ENCODE data around the gene MEP1B. TPM values are rescaled to one million over a fixed set of nuclear protein-coding genes. Genes with fewer than 3 reads are reported as not detected.
"Not testable (repeated sequence)": the region's sequence is repeated elsewhere in the genome, so short reads cannot be mapped to it uniquely, and the experiment has no call there.

Gene MEP1B
- 0.10 TPM in 1 of 2 replicates, not detected in the other for total RNA-seq

DNA sequence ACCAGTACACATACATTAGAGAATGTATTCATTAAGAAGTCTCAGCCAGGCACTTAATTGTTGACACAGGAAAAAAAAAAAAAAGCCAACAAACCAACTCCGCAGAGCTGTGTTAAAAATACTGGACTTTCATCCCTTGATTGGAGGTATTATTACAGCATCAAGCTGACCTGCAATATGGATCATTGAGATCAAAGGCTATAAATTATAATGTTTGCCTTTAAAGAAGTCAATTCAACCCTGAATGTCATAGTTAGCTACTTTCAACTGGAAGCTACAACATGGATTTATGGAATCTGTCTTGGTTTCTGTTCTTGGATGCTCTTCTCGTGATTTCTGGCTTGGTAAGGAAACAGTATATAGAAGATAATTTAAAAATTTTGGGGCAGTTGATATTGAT is at the start of gene MEP1B:
MEP1B (plus strand) TSS at position 250 of the 400 bp plus-strand sequence; CDS start at position 282, 32 bp downstream.
- intact Hi-C loops (cut with micrococcal nuclease): no loop called here

GRCh38 chr18:32148185-32148870 is 41.5 kb upstream of the MEP1B start:
- intact Hi-C loops (cut with micrococcal nuclease): no loop called here

DNA sequence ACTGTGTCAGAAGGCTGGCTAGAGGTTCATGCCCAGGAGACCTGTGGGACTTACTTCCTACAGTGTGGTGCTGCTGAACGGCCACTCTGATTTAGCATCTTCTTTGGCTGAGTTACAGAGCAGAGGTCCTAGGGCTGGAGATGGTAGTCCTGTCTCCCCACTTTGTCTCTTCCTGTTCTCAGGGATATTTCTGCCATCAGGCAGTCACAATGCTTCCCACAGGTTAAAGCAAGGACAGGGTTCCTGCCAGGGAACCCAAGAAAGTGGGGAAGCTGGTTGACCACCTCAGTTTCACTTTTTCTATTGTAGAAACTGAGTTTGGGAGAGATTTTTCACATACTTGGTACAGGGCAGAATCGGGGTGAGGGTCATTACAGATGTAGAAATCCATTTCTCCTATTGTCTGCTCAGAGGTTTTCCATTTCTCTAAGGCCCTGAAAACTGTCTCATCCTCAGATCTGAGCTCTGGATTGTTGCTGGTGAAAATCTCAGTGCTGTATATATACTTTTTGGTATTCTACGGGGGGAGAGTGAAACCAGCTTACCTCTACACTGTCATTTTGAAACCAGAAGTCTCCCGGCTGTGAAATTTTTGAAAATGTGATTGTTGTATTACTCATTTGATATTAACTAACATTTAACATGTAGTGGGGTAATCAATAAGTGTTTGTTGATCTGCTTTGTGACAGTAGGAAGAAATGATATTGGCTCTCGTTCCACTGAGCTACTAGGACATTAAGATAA is 37.0 kb upstream of the MEP1B start:
- intact Hi-C loops (cut with micrococcal nuclease): no loop called here

GRCh38 chr18:32156855-32157254 is 33.0 kb upstream of the MEP1B start:
- intact Hi-C loops (cut with micrococcal nuclease): no loop called here

GRCh38 chr18:32157580-32157979 is 32.3 kb upstream of the MEP1B start:
- intact Hi-C loops (cut with micrococcal nuclease): no loop called here

DNA sequence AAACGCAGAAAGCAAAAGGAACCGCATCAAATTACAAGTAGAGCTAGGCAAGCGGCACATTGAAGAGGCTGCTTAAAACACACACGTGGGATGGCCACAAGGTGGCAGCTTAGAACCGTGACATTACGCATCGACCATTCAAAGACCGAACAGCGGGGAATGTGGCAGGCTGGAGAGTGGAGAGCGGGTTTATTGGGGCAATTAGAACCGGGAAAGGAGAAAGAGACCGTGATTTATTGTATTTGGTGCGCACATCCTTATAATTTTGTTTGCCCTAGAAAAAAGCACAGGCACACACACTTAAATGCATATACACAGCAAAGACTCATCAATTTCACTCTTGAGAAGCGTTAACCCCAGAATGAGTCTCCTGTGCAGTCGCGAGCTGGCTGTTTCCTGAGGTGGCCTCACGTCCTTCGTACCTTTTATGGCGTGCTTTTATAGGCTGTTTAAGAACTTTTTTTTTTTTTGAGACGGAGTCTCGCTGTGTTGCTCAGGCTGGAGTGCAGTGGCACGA is 31.7 kb upstream of the MEP1B start:
- intact Hi-C loops (cut with micrococcal nuclease): loop anchor here (1.0 to 2.0 kb wide), 5 partner anchors 65 to 394 kb away; partner anchors contain the start of gene GAREM1

GRCh38 chr18:32158631-32159030 is 31.2 kb upstream of the MEP1B start:
- intact Hi-C loops (cut with micrococcal nuclease): loop anchor here (1.0 to 2.0 kb wide), 5 partner anchors 66 to 394 kb away; partner anchors contain the start of gene GAREM1

GRCh38 chr18:32160547-32160946 is 29.3 kb upstream of the MEP1B start:
- intact Hi-C loops (cut with micrococcal nuclease): no loop called here

GRCh38 chr18:32167980-32168730 is 21.7 kb upstream of the MEP1B start:
- intact Hi-C loops (cut with micrococcal nuclease): no loop called here

GRCh38 chr18:32173654-32174053 is 16.2 kb upstream of the MEP1B start:
- intact Hi-C loops (cut with micrococcal nuclease): no loop called here

DNA sequence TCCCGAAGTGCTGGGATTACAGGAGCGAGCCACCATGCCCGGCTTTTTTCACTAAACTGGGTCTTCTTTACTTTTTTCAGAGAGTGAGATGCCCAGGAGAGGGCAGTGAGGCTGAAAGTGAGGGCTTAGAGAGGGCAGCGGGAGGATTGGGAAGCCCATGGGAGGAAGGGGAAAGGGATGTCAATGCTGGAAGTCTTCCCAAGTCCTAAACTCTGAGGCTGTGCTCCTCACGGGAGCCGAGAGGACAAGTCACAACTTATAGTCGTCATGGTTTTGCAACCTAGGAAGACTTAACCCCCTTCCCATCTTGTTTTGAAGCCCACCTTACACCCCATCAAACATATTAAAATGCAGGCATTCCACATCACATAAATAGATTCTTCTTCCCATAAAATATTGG is 15.1 kb upstream of the MEP1B start:
- intact Hi-C loops (cut with micrococcal nuclease): no loop called here

GRCh38 chr18:32175265-32175664 is 14.6 kb upstream of the MEP1B start:
- intact Hi-C loops (cut with micrococcal nuclease): no loop called here

DNA sequence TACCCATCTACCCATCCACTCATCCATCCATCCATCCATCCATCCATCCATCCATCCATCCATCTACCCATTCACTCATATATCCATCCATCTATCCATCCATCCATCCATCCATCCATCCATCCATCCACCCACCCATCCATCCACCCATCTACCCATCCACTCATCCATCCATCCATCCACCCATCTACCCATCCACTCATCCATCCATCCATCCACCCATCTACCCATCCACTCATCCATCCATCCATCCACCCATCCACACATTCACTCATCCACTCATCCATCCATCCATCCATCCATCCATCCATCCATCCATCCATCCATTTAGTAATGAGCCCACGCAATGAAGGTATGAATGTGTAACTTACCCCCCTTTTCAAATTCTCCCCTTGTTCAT is 13.1 kb upstream of the MEP1B start:
- intact Hi-C loops (cut with micrococcal nuclease): not testable (repeated sequence)

- intact Hi-C loops (cut with micrococcal nuclease): no loop called here
These were observed 12.3 kb upstream of the MEP1B start for GRCh38 chr18:32177530-32177929.

GRCh38 chr18:32183503-32183902 is 6.3 kb upstream of the MEP1B start:
- intact Hi-C loops (cut with micrococcal nuclease): no loop called here

- intact Hi-C loops (cut with micrococcal nuclease): no loop called here
These were observed 370 bp downstream of the MEP1B start for GRCh38 chr18:32190209-32190608.

DNA sequence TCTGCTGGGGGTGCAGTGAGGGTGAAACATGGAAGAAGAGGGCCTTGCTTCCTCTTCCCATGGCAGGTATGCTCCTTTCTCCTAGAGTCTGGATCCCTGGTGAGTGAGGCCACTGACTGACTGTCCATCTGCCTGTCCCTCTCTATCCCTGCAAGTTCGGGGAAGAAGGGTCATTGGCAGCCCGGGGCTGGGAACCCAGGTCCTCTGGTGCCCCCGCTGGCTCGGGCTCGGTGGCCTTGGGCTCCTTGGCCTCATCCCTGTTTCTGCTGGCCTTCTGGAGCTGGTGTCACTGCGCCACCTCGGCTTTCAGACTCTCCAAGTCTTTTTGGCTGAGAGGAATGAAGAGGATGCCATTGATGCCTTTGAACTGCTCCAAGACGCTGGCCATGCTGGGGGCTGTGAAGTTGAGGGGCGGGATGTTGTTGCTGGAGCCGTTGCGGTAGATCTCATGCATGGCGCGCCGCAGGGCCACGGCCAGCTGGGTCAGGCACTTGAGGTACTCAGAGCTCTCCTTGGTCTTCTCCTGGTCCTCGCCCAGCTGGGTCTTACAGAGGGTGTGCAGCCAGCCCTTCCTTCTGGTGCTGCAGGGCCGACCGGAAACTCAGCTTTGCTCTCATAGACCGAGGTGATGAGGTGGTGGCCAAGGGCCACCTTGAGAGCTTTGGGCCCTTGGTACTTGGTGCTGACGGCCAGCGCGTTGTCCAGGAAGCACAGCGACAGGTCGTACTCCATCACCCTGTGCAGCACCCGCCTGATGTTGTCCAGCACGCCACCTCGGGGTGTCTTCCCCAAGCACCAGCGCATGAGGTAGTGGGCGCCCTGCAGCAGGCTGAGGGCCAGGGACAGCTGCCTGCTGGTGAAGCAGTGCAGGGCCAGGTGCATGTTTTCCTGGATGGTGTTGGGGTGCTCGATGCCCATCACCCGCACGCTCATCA is 6.3 kb downstream of the MEP1B start:
- intact Hi-C loops (cut with micrococcal nuclease): no loop called here

GRCh38 chr18:32200766-32201165 is 10.9 kb downstream of the MEP1B start:
- intact Hi-C loops (cut with micrococcal nuclease): no loop called here

DNA sequence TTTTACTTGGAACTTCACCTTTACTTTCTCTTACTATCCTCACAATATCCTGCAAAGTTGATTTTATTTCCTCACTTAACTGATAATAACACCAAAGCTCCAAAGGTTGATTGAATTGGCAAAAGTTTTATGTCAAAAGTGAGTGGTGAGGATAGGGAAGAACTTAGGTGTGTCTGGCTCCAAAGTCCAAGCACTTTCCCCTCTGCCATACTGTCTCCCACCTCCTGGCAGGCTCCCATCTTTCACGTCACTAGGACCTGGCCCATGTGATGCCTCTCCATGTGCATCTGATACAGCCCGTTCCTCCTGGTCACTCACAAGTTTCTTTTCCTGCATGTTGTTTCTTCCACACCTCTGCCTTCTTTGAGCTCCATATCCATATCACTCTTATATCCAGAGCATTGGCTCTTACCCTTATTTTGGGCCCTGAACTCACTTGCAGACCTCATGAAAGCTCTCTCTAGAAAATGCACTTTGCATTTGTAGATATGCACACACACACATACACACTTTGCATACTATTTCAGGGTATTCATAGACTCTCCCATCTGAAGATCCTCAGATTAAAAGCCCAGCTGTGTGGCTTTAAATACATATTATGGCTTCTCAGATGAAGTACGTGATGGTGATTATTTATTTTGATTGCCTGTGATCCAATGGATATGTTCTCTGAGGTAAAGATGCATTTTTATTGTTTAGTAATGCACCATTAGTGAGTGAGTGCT is 12.3 kb downstream of the MEP1B start:
- intact Hi-C loops (cut with micrococcal nuclease): no loop called here

- intact Hi-C loops (cut with micrococcal nuclease): no loop called here
These were observed 18.2 kb downstream of the MEP1B start for GRCh38 chr18:32208023-32208422.

All from T-helper 1 cell treated with Interleukin-12 subunit alpha and Interleukin-12 subunit beta and Interleukin-4 antibody, amounts not matched to agents 30 ng/mL and 1 ng/mL, for 36 hours (primary cell).